HEK293 (cell line): Measurements from ENCODE around the gene TAC4.

Source experiments
- CTCF ChIP-seq: fragments of 450-650 bp; formaldehyde crosslinking; IDR thresholded peaks from 2 replicates; pipeline ENCODE4 v1.5.1; 2016; ENCODE audit warnings: missing biosample characterization, missing genetic modification characterization
- INSM2 ChIP-seq: fragments of 450-650 bp; formaldehyde crosslinking; IDR thresholded peaks from 2 replicates; pipeline ENCODE4 v1.5.1; 2016; ENCODE audit warnings: missing biosample characterization, missing genetic modification characterization
- REST ChIP-seq: fragments of 450-650 bp; formaldehyde crosslinking; IDR thresholded peaks from 2 replicates; pipeline ENCODE4 v1.5.1; 2016; ENCODE audit warnings: missing biosample characterization, missing genetic modification characterization
- SP2 ChIP-seq: fragments of 450-650 bp; formaldehyde crosslinking; IDR thresholded peaks from 2 replicates; pipeline ENCODE4 v1.5.1; 2016; ENCODE audit warnings: missing biosample characterization, missing genetic modification characterization
- ZNF266 ChIP-seq: fragments of 450-650 bp; formaldehyde crosslinking; IDR thresholded peaks from 2 replicates; pipeline ENCODE4 v1.5.1; 2016; ENCODE audit warnings: missing biosample characterization, missing genetic modification characterization, low read depth
- ZNF785 ChIP-seq: fragments of 450-650 bp; formaldehyde crosslinking; IDR thresholded peaks from 2 replicates; pipeline ENCODE4 v1.5.1; 2016; ENCODE audit warnings: missing biosample characterization, missing genetic modification characterization

- TF ChIP-seq ZNF785 (tag by site-specific recombination) = no peak
- TF ChIP-seq CTCF (tag by site-specific recombination) = no peak
- no peak for TF ChIP-seq INSM2
- TF ChIP-seq ZNF266 (tag by site-specific recombination) = no peak
- no peak for TF ChIP-seq SP2 (tag by site-specific recombination)
- TF ChIP-seq REST (tag by site-specific recombination) = no peak
Measured at GRCh38 chr17:49854126-49854525, 6.3 kb upstream of the TAC4 start.
